Right lobe of liver (tissue), 6 donors: ENCODE measurements around the gene TTC39A. TPM values are rescaled to one million over a fixed set of nuclear protein-coding genes. Genes with fewer than 3 reads are reported as not detected.

Experiments
- ATAC-seq, 4 donors: fragments of 200-7000 bp; cut with Tn5 transposase; one replicate each; pipeline ENCODE4 v1.9.1; 2020; ENCODE audit warnings: mild to moderate bottlenecking in 4 of 4, moderate library complexity in 4 of 4
- DNase-seq, 3 donors: peaks; one replicate each; pipeline ENCODE4 v3.0.0-alpha.2; 2020
- H3K27ac ChIP-seq, 3 donors: fragments of 200-600 bp; one replicate each; pipeline ENCODE4 v1.8.0; 2022
- H3K27me3 ChIP-seq, 2 donors: fragments of 200-600 bp; one replicate each; pipeline ENCODE4 v1.8.0; 2022
- H3K36me3 ChIP-seq, 4 donors: fragments of 200-600 bp; sonication (generic) in 1 of 4; one replicate each; pipeline versions ENCODE4 v1.5.1 to v1.8.0; 2017 to 2022; ENCODE audit warnings: control low read depth in 1 of 4
- H3K4me1 ChIP-seq, 4 donors: fragments of 200-600 bp; sonication (generic) in 1 of 4; one replicate each; pipeline versions ENCODE4 v1.5.1 to v1.8.0; 2017 to 2022; ENCODE audit warnings: control low read depth in 1 of 4
- H3K4me3 ChIP-seq, 3 donors: fragments of 200-600 bp; one replicate each; pipeline ENCODE4 v1.8.0; 2022
- H3K9me3 ChIP-seq, 4 donors: fragments of 200-600 bp; sonication (generic) in 1 of 4; one replicate each; pipeline versions ENCODE4 v1.5.1 to v1.8.0; 2017 to 2022; ENCODE audit warnings: control low read depth in 1 of 4
- CTCF ChIP-seq, 4 donors: fragments of 200-600 bp in 3 of 4; fragments of 450-650 bp in 1 of 4; IDR thresholded peaks; one replicate each; pipeline versions ENCODE4 v1.5.1 to v1.8.0; 2016 to 2022; ENCODE audit warnings: antibody characterized with exemption in 4 of 4, mild to moderate bottlenecking in 2 of 4
- POLR2A ChIP-seq: fragments of 450-650 bp; IDR thresholded peaks from one replicate; pipeline ENCODE4 v1.6.1; 2017; ENCODE audit warnings: antibody characterized with exemption, mild to moderate bottlenecking
- WGBS: methylation state at CpG from one replicate; pipeline ENCODE4 v1.1.6; 2018; ENCODE audit warnings: low coverage, low lambda C conversion rate; ENCODE audit not compliant: insufficient coverage; ENCODE audit errors: missing lambda C conversion rate; 5-methylcytosine and 5-hydroxymethylcytosine counted together
- intact Hi-C, 2 donors: fragments of 100-400 bp; cut with DNase I; formaldehyde crosslinking; loops; one replicate each; pipeline versions ENCODE4 v1.11.2 to v1.14.1; 2022
- total RNA-seq, 6 experiments: library from RNA; depleted of rRNA in 2 of 6; stranded (reverse); fragments of >200 nt in 2 of 6; fragmentation: NEBNext Ultra II Directional in 3 of 6; extraction: Animal tissue kit (Norgen Biotek cat#: 25700) in 3 of 6; gene quantifications; one replicate each; pipeline versions ENCODE4 v1.1.0 to v1.2.4, GENCODE V29; 2016 to 2023
- donor health status: DM: no; HTN: yes; CAD: no.
- donor health status: DM: no; HTN: no; CAD: no.
- donor health status: DM: no; HTN: no; CAD: no.
- donor health status: DM: no; HTN: yes; CAD: no.
- donor health status: DM: no; HTN: yes; CAD: no.

Gene TTC39A
- total RNA-seq, 6 experiments from 2014 or later: 0.34 to 8.5 (median 3.4) TPM

- intact Hi-C loops: no loop called here
- no peak for TF ChIP-seq POLR2A
- no peak for TF ChIP-seq CTCF (IDR thresholded peaks at IDR 0.05)
- H3K4me3 ChIP-seq: no peak overlapping the region
- no peaks in the 10 kb centered on the region for H3K9me3 ChIP-seq
- ATAC-seq (peak in 1 of 4 donors; percentile 61), DNase-seq (no peak)
- H3K27me3 ChIP-seq: no peaks in the 10 kb centered on the region
- 48% methylated on average over 6 of the region's 7 CpGs for WGBS
- peaks cover 0 to 4% (median 0%) of the 10 kb centered on the region in 4 donors for H3K4me1 ChIP-seq
- no peaks in the 10 kb centered on the region for H3K36me3 ChIP-seq
- H3K27ac ChIP-seq: no peak overlapping the region
Measured at GRCh38 chr1:51346086-51346942, 16.0 kb upstream of the TTC39A start.

DNA sequence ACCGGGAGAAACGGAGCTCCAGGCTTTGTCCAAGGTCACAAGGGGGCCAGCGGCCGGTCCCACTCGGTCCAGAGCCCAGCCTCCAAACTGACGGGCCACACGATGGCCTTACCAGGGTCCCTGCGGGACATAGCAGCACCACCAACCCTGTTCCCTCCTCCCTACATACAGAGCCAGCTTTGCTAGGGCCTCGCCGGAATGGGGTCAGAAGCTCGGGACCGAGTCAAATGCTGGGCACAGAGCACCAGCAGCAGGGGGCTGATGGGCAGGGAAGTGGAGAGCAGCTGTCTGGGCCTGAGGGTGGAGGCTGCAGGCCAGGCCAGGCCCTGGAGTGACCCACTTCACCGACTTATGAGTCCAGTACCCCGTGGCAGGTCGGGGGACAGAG lies 14.9 kb upstream of the TTC39A start:
- Histone ChIP-seq H3K27ac (no peak overlapping the region), H3K4me1 (peaks cover 0 to 4% (median 0%) of the 10 kb centered on the region in 4 donors), H3K36me3 (no peaks in the 10 kb centered on the region), H3K9me3 (no peaks in the 10 kb centered on the region), H3K4me3 (no peak overlapping the region), H3K27me3 (no peaks in the 10 kb centered on the region)
- peak in 2 of 4 donors; percentile 5 to 15 for ATAC-seq
- intact Hi-C loops: no loop called here
- 100% methylated on average over 1 of the region's 15 CpGs for WGBS
- DNase-seq: no peak
- TF ChIP-seq CTCF (IDR thresholded peaks at IDR 0.05): no peak
- no peak for TF ChIP-seq POLR2A

DNA sequence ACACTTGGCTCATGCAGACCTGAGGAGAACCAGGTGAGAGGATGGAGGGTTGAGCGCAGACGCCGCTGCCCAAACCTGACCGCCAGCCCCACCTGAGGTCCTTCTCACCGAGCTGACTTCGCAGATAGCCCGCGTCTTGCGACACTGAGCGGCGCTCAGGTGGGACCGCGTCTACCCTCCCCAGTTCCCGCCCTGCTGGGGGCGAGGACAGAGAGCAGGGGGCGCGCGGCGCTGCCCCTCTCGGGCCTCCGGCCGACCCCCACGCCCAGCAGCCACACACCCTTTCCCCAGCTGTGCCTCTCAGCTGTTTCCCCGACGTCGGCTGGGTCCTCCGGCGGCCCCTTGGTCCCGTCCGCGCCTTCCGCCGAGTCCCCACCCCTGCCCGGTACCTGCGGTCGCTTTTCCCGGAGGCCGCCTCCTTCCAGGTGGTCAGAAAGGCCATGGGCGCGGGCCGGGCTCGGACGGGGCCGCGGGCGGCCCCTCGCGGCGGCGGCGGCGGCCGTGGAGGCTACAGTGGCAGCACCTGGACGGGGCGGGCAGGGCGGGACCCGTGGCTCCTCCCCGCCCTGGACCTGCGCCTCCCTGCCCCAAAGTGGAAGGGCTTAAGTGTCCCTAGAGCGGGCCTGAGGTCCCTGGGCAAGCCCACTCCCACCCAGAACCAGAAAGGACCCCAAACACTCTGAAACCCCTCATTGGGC lies 14.4 kb upstream of the TTC39A start:
- peak in 1 of 3 donors; percentile 54 for DNase-seq
- TF ChIP-seq POLR2A: no peak
- peak in 3 of 4 donors; percentile 28 to 36 (median 29) for TF ChIP-seq CTCF (IDR thresholded peaks at IDR 0.05)
- Histone ChIP-seq H3K4me3 (peak overlapping the region in 2 of 3 donors; percentile 12 to 27), H3K27me3 (no peaks in the 10 kb centered on the region), H3K36me3 (no peaks in the 10 kb centered on the region), H3K9me3 (no peaks in the 10 kb centered on the region), H3K4me1 (peaks cover 0 to 4% (median 0%) of the 10 kb centered on the region in 4 donors), H3K27ac (no peak overlapping the region)
- 0% methylated on average over 1 of the region's 60 CpGs for WGBS
- peak; percentile 70 to 84 (median 75) for ATAC-seq
- intact Hi-C loops: no loop called here

- no peak for TF ChIP-seq POLR2A
- TF ChIP-seq CTCF (IDR thresholded peaks at IDR 0.05): no peak
- Histone ChIP-seq H3K4me3 (no peak overlapping the region), H3K36me3 (no peaks in the 10 kb centered on the region), H3K4me1 (peaks cover 0 to 4% (median 0%) of the 10 kb centered on the region in 4 donors), H3K27me3 (no peaks in the 10 kb centered on the region), H3K9me3 (no peaks in the 10 kb centered on the region), H3K27ac (no peak overlapping the region)
- intact Hi-C loops: no loop called here
- DNase-seq (no peak), ATAC-seq (no peak)
- WGBS: 47% methylated on average over 5 of the region's 7 CpGs
Measured at GRCh38 chr1:51344276-51344601, 13.9 kb upstream of the TTC39A start.
